GM19193 (cell line): ENCODE data around the gene UGT8.

Experiments
- POLR2A ChIP-seq: IDR thresholded peaks from 4 replicates; pipeline ENCODE4 v1.6.1; 2011; ENCODE audit not compliant: insufficient read depth, insufficient read length; ENCODE audit errors: extremely low read depth

The UGT8 gene, protein sequence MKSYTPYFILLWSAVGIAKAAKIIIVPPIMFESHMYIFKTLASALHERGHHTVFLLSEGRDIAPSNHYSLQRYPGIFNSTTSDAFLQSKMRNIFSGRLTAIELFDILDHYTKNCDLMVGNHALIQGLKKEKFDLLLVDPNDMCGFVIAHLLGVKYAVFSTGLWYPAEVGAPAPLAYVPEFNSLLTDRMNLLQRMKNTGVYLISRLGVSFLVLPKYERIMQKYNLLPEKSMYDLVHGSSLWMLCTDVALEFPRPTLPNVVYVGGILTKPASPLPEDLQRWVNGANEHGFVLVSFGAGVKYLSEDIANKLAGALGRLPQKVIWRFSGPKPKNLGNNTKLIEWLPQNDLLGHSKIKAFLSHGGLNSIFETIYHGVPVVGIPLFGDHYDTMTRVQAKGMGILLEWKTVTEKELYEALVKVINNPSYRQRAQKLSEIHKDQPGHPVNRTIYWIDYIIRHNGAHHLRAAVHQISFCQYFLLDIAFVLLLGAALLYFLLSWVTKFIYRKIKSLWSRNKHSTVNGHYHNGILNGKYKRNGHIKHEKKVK

DNA sequence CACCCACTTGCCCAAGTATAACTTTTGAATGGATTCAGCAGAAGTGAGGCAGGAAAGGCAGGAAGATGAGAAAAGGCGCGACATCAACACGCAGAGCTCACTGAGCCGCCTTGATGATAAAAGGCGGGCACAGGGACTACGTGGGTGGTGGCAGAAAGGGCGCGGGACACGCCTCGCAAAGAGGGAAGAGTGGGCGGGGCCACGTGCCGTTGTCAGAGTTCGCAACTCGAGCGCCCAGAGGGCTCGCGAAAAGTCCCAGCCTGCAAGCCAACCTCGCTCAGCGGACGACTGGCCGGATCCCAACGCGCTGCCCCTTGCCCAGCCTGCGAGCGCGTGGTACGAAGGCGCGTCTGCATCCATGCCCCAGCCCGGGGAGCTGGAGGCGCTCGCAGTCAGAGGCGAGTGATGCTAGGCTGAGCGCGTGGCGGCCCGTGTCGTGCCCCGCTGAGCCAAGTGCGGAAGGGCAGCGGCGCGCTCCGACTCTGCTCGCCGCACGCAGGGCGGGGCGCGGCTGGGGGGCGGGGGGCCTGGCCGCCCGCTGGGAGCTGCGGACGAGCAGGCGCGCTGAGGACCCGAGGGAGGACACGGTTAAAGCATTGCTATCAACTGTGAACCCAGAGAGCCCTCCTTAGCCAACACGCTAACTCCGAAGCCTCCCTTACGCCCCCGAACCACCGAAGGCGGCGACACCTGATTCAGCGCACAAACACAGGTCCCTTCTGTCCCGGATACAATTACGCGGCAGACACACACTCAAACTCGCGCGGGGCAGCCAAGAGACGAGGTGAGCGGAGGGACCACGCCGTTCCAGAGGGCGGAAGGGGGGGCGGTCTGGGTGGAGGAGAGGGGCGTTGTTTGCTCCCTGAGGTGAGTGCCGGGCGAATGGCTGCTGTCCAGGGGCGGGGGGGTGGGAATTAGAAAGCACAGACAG, at the start of gene UGT8:
TSS of gene UGT8 (plus strand) at position 617 of the 931 bp plus-strand sequence. CDS start 24,074 bp downstream, outside the sequence.
- TF ChIP-seq POLR2A, result no peak

DNA sequence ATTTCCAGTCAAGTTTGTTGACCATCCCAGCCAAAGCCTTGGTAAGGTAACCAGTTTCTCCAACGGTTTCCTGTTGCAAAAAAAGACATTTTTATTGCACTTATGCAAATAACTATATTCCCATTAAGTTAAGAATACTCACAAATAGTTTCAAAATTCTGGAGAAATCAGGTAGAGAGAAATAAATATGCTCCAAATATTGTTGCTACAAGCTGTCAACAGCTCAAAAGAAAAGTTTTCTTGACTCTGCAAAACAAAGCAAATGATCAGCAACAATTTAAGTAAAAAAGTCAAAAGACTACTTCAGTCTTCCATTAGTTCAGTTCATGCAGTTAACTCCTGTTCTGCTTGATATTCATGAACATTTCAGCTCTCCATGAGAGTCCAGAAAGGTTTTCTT, 49.0 kb upstream of the UGT8 start:
- no peak for TF ChIP-seq POLR2A

DNA sequence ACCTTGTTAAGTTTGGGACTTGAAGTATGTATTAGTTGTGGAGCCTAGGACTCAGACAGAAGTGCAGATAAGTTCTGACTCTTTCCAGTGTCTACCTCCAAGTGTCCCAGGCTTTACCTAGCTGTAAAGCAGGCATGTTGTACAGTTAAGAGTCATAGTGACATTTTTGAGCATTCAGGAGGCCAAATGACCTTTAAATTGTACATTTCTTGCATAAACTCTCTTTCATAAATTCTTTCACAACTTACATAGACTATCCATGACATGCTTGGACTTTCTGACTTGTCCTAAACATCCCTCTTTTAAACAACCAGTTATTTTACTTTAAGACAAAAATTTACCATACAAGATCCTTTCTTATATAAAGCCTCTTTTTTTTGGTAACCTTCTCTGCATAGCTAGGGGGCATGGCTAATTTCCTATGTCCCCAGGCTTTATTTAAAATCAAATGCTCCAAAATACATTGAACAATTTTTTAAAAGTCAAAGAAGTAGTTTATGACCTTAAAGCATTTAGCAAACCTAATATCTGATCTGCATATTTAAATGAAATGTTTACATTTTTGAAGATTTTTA, 40.1 kb upstream of the UGT8 start:
- no peak for TF ChIP-seq POLR2A

DNA sequence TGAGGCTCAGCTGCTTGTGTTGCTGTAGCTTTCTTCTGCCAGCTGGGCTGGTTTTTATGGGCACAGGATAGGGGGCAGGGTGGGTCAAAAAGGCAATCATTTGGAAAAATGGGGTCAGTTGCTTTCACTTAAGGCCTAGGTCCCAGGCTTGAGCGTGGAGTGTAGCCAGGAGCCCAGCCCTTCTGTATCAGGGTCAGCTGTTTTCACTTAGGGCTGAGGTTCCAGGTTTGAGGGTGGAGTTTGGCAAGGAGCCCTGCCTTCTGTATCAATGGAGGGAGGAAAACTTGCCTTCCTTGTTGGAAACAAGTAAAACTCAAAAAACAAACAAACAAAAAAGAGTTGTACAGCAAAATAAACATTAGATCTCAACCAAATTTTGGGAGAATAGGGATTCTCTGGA, 37.0 kb upstream of the UGT8 start:
- TF ChIP-seq POLR2A, result no peak

DNA sequence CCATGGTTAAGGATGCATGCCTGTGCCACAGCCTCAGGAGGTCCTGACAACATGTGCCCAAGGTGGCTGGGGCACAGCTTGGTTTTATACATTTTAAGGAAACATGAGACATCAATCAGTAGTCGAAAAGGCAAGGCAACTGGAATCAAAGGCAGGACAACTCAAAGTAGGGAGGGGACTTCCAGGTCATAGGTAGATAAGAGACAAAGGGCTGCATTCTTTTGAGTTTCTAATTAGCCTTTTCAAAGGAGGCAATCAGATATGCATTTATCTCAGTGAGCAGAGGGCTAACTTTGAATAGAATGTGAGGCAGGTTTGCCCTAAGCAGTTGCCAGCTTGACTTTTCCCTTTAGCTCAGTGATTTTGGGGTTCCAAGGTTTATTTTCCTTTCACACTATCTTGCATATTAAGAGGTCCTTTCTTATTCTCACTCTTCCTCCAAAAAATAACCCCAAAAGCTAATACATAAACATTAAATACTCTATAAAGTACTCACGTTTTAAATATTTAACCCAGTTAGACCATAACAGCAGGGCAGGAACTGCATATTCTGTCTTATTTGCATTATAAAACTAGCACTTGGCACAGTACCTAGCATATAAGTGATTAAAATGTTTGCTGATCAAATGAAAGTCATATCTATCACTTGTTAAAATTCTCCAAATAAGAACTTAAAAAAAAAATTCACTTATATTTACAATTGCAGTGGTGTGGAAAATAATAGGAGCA, 36.3 kb upstream of the UGT8 start:
- no peak for TF ChIP-seq POLR2A

DNA sequence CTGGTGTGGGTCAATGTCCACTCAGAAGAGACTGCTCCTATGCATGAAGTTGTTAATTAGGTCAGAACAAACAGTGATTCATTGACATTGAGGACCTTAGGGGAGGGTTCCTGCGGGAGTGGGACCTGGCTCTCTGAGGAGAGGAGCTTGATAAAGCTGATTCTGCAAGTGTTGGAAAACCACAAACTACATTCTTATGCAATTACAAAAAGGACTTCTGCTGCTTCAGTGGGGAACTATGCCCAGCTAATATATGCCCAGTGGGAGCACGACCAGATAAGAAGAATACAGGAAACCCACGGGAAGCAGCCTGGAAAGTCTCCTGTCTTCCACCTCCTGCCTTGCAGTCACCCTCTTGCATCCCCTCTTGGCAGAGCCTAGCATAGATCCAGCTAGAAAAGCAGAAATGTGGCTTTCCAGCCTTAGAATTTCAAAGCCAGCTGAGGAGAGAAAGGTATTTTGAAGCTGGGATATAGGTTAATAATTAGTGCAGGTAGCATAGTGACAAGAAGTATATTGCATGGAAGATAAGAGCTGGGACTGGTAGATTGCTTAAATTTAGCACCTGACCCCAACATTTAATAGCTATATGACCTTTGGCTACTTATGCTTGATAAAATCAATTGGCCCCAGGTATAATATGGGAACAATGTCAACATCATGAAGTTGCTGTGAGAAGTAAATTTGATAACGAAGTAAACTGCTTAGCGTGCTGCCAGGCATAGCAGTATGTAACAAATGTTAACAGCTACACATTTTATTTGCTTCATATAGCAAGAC, 34.9 kb upstream of the UGT8 start:
- TF ChIP-seq POLR2A, result no peak

DNA sequence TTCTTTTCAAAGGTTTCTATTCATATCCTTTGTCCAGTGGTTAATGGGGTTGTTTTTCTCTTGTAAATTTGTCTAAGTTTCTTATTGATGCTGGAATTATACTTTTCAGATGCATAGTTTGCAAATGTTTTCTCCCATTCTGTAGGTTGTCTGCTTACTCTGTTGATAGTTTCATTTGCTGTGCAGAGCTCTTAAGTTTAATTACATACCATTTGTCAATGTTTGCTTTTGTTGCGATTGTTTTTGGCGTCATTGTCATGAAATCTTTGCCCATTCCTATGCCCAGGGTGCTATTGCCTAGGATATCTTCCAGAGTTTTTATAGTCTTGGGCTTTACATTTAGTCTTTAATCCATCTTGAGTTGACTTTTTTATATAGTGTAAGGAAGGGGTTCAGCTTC, 21.2 kb upstream of the UGT8 start:
- TF ChIP-seq POLR2A, result no peak

DNA sequence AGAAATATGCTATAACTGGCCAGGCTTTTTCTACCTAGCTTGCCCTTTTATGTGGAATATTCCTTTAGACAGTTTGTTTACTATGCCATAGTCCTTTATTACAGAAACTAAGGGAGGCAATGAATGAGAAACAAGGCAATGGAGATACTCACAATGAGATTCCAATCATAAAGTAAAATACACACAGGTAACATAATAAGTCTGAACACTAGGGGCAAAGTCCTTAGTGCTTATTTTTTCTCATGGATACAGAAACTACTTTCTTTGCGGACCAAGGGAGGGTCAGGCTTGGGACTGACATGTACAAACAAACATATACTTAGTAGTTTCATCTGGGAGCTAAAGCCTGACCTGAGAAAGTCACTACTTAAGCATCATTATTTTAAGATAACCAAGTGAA, 16.0 kb upstream of the UGT8 start:
- no peak for TF ChIP-seq POLR2A

DNA sequence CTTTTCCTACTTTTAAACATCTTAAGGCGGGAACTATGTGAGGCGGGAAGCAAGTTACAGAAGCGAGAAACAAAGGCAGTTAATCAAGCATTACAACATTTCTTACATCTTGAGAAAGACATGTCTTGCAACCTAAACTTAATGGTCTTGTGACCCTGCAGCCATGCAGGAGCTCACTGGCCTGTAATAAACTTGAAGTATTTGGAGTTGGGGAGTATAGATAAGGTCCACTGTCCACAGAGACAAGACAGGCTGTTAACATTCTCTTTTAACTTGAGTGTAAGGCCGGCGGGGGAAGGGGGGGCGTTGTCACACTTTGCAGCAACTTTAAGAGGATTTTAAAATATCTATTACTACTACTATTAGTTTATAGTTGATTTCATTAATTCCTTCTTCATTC, 10.3 kb upstream of the UGT8 start:
- no peak for TF ChIP-seq POLR2A

DNA sequence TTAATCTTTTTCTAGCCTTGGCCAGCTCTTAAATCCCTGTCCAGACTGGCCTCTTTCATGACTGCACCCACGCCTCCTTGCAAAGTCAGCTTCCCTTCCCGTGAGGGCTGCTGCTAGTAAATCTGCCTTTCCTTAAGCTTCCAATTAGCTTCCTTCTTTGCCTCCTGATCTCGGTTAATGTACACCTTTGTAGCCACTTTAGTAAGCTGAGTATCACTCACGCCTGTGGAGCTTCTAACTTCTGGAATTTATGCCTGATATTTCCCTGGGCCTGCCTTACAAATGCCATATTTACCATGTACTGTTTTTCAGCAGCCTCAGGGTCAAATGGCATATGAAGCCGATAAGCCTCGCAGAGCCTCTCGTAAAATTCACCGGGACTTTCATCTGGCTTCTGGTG, 5.1 kb upstream of the UGT8 start:
- no peak for TF ChIP-seq POLR2A

DNA sequence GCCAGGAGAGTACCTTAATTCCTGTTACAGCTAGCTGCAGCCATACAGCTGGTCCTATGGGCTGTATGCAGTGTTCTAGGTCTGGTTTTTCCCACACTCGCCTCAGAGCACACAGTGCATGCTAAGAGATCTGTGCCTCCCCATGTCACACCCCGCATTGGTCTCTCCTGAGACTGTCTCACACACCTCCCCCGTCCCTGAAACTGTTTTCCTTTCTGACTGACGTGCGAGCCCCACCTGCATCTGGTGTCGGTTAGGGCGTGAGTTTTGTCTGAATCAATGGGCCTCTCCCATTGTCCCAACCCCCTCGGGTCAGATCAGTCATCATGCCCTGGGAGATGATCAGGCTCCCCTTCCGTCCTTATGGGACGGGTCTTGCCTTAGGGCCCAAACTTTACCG, 3.4 kb upstream of the UGT8 start:
- TF ChIP-seq POLR2A, result no peak

DNA sequence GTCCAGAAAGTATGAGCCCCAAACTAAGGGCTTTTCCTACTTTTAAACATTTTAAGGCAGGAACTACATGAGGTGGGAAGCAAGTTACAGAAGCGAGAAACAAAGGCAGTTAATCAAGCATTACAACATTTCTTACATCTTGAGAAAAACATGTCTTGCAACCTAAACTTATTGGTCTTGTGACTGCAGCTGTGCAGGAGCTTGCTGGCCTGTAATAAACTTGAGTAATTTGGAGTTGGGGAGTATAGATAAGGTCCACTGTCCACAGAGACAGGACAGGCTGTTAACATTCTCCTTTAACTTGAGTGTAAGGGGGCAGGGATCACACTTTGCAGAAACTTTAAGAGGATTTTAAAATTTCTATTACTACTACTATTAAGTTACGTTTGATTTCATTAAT, 2.7 kb upstream of the UGT8 start:
- TF ChIP-seq POLR2A, result no peak

DNA sequence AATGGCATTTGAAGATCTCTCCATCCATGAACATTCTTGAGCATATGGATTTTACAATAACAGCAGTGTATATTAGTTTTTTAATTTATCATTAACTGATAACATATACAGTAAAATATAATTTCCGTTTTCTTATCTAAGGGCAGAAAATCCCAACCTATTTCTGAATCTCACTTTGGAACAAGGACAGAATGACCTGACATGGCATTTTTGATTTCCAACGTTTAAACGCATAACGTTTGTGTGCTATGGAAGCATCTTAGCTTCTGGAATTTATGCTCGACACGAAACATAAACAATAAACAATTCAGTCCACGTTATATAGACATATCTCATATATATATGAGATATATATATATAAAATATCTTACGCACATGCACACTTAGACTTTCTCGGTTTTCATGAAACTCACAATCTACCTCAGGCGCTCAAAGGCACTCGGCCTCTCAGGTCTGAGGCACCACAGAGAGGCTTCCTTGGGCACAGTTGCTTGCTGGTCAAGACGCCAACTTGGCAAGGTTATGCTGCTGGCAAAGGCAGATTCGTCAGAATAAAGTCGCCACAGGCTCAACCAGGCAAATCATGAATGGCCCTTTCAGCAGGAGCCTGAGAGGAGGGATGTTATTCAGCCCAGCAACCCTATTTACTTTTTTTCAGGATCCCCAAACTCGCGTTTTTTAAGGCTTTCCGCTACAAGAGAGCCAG, 1.0 kb upstream of the UGT8 start:
- no peak for TF ChIP-seq POLR2A
